GM12875 (cell line): ENCODE measurements around the gene XKRX.

Source experiments
- H3K4me3 ChIP-seq: one replicate; pipeline ENCODE4 v1.5.1; 2011; ENCODE audit warnings: low read depth, low read length, control low read depth
- TF ChIP-seq, protein P1 (sequence below): IDR thresholded peaks from 2 replicates; pipeline ENCODE4 v1.5.1; 2011; ENCODE audit warnings: low read depth, mild to moderate bottlenecking, control low read depth, inconsistent platforms, low read length, moderate library complexity, borderline replicate concordance; ENCODE audit not compliant: insufficient read depth

Gene XKRX

DNA sequence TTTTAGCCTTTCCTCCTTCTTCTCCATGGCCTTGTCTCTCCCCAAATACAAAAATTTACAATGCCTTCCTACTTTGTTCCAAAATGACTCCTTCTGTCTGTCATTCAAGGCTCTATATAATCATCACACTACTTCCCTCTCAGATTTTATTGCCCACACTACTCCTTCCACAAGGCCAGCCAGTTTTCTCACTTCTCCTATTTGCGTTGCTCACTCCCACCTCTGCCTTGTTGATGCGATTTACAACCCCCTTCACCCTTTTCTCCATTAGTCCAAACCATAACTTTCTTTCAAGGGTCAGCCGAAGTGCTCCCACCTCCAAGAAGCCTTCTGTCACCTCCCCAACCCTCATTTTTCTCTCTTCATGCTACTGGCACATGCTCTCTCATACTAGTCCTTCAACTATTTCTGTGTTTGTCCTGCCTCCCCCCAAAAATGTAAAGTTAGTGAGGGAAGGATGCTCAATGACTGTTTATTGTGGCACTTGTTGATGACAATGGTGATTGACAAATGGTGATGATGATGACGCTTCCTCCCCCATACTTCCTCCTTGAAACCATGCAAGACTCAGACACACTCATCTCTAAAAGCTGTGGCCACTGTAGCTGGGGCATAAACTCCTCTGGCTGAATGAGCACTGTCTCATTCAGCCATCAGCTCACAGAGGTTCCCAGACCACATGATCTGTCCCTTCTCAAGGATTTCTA lies 2.7 kb upstream of the XKRX start:
- H3K4me3 ChIP-seq, result no peak overlapping the region
- TF ChIP-seq, protein P1, sequence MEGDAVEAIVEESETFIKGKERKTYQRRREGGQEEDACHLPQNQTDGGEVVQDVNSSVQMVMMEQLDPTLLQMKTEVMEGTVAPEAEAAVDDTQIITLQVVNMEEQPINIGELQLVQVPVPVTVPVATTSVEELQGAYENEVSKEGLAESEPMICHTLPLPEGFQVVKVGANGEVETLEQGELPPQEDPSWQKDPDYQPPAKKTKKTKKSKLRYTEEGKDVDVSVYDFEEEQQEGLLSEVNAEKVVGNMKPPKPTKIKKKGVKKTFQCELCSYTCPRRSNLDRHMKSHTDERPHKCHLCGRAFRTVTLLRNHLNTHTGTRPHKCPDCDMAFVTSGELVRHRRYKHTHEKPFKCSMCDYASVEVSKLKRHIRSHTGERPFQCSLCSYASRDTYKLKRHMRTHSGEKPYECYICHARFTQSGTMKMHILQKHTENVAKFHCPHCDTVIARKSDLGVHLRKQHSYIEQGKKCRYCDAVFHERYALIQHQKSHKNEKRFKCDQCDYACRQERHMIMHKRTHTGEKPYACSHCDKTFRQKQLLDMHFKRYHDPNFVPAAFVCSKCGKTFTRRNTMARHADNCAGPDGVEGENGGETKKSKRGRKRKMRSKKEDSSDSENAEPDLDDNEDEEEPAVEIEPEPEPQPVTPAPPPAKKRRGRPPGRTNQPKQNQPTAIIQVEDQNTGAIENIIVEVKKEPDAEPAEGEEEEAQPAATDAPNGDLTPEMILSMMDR, result no peak

DNA sequence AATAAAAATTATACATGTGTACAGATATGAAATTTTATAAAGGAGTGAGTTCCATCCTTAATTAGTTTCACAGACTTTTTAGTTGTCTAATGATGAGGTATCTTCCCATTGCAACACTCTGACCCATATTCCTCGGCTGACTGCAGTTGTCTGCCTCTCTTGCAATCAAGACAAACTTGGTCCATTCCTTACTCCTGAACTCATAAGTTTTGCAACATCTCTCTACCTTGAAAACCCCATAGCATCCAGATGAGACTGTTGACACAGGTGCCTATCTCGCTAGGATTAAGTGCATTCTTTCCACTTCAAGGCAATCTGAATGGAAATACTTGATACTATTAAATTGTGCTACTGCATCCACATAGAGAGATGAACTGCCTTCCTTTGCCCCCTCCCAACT lies 2.3 kb downstream of the XKRX start:
- TF ChIP-seq, protein P1, result no peak
- no peak overlapping the region for H3K4me3 ChIP-seq

DNA sequence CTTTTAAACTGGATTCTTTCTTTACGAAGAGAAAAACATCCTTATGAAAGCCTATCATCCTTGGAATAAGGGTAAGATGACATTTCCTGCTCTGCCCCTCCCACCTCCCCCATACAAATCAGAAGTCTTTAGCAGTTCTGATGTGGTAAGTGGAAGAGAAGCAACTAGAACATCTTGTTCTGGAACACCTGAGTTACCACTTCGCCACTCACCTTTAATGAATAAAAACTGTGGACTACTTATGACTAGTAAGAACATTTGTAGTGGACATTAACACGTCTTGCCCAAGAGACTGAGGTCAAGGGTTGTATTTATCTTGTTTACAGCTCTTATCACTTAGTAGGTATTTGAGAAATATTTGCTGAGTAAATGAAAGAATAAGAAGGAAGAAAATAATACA lies 4.3 kb downstream of the XKRX start:
- TF ChIP-seq, protein P1, result no peak
- no peak overlapping the region for H3K4me3 ChIP-seq

DNA sequence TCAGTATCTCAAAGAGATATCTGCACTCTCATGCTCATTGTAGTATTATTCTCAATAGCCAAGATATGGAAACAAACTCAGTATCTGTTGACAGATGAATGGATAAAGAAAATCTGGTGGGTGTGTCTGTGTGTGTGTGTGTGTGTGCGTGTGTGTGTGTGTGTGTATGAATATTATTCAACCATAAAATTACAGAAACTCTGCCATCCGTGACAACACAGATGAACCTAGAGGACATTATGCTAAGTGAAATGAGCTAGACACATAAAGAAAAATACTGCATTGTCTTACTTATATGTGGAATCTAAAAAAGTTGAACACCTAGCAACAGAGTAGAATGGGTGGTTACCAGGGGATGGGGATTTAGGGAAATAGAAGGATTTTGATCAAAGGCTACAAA lies 13.2 kb downstream of the XKRX start:
- no peak overlapping the region for H3K4me3 ChIP-seq
- TF ChIP-seq, protein P1, result no peak

DNA sequence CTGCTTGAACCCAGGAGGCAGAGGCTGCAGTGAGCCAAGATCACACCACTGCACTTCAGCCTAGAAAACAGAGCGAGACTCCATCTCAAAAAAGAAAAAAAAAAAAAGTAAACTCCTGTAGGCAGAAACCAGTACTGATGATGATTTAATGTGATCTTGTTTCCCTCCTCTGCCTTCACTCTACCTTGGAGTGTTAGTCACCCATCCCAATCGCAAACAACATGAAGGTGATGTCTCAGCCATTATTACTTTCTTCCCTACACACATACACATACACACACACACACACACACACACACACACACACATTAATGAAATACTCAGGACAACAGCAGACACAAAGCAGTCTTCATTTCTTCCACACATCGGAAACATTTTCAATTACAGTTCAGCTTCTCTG lies 15.6 kb downstream of the XKRX start:
- no peak overlapping the region for H3K4me3 ChIP-seq
- TF ChIP-seq, protein P1, result no peak

DNA sequence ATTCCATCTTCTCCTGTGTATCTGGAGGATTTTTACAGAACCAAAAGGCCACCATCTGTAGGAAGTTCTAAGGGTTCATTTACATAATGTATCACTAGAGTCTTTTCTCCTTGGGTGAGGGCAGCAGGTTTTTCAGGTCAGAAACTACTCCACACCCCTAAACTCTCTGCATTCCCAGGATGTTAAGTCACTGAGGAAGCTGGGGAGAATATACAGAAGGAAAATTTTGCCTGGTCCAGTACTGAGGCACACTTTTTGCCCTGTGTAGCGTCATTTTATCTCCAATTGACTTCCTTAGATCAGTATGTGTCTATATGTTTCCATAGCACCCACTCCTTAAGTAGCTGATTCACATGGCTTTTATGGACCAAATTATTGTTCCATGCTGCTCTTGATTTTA lies 17.0 kb downstream of the XKRX start:
- TF ChIP-seq, protein P1, result no peak
- no peak overlapping the region for H3K4me3 ChIP-seq

DNA sequence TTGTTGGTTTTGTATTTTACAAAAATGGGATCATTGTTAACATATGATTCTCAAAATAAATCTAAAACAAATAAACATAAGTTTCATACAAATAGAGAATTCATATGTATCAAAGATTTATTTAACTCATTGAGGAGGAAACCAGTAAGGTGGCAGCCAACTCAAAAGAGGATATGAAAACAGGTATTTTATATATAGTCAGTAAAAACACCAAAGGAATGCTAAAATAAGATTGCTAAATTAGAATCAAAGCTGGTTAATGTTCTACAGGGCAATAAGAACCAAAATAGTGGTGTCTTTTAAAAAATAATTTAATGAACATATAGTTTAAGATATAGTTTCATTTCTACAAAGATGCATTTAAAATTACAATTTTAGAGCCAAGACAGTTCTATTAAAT lies 23.1 kb downstream of the XKRX start:
- TF ChIP-seq, protein P1, result no peak

More for the DNA sequence above, 23.1 kb downstream of the XKRX start:
- H3K4me3 ChIP-seq, result no peak overlapping the region
